HepG2 (cell line): ENCODE results near the gene CD99L2. TPM values are rescaled to one million over a fixed set of nuclear protein-coding genes. Genes with fewer than 3 reads are reported as not detected.

ENCODE experiments used
- ATAC-seq: fragments of 200-7000 bp; cut with Tn5 transposase; 3 replicates; pipeline ENCODE4 v1.9.1; 2020; ENCODE audit warnings: mild to moderate bottlenecking, moderate library complexity
- BruUV-seq: library from RNA; stranded (reverse); fragments of 400-500 nt; replicated peaks from 2 replicates; lab custom pipeline; 2021; lab: Mats Ljungman, UMichigan
- CTCF ChIA-PET: fragments of 300-600 bp; formaldehyde crosslinking; extraction: SDS; loops from one replicate; lab custom pipeline; 2021; ENCODE audit warnings: low total read pairs, inconsistent platforms, low intra/inter-chr PET ratio; lab: Yijun Ruan, JAX
- POLR2A ChIA-PET: fragments of 350-600 bp; sonication (Branson Sonifier 250); formaldehyde crosslinking; loops from one replicate; lab custom pipeline; 2020; ENCODE audit warnings: antibody characterized with exemption, inconsistent platforms; lab: Yijun Ruan, JAX
- DNase-seq: peaks from one replicate; pipeline ENCODE4 v3.0.0-alpha.2; 2015; ENCODE audit warnings: low spot score
- FAIRE-seq: peaks from 3 replicates; lab custom pipeline; 2011; peaks lifted over from hg19 to GRCh38; lab: Jason Lieb, UNC
- H2AFZ ChIP-seq: one replicate; pipeline ENCODE4 v1.6.1; 2011; ENCODE audit warnings: low read length, inconsistent platforms
- H3K27ac ChIP-seq: fragments of 300-600 bp; 3 replicates; pipeline ENCODE4 v1.8.0; 2011; ENCODE audit warnings: mixed run types, mild to moderate bottlenecking, mixed read lengths, low read length, inconsistent platforms; ENCODE audit not compliant: insufficient read depth; ENCODE audit errors: extremely low read length
- H3K27me3 ChIP-seq, 2 experiments: fragments of 200-600 bp in 1 of 2; 2 replicates in 1 of 2; 3 replicates in 1 of 2; pipeline versions ENCODE4 v1.6.0 to v1.8.0; 2011; ENCODE audit warnings: low read length in 2 of 2, mild to moderate bottlenecking in 2 of 2, moderate library complexity in 2 of 2, inconsistent platforms in 1 of 2; ENCODE audit not compliant: insufficient read depth in 2 of 2, control insufficient read depth in 1 of 2
- H3K36me3 ChIP-seq, 2 experiments: fragments of 200-600 bp in 1 of 2; replicated peaks in 1 of 2; 2 replicates in 1 of 2; 3 replicates in 1 of 2; pipeline versions ENCODE4 v1.5.1 to v1.8.0; 2011; ENCODE audit warnings: low read length in 2 of 2, inconsistent platforms in 1 of 2; ENCODE audit not compliant: insufficient read depth in 2 of 2, control insufficient read depth in 1 of 2
- H3K4me1 ChIP-seq: 2 replicates; pipeline ENCODE4 v1.5.1; 2012; ENCODE audit warnings: low read length, inconsistent platforms; ENCODE audit not compliant: insufficient read depth
- H3K4me2 ChIP-seq: 2 replicates; pipeline ENCODE4 v1.6.0; 2011; ENCODE audit warnings: low read depth, low read length, inconsistent platforms
- H3K4me3 ChIP-seq, 3 experiments: fragments of 200-600 bp in 1 of 3; sonication (generic), shearing (Covaris generic) in 1 of 3; replicated peaks in 1 of 3; 2 replicates each; pipeline ENCODE4 v1.5.1; 2011 to 2016; ENCODE audit warnings: low read length in 3 of 3, inconsistent platforms in 2 of 3, low read depth in 2 of 3, mild to moderate bottlenecking in 2 of 3, control low read depth in 1 of 3, mixed read lengths in 1 of 3; ENCODE audit not compliant: insufficient read depth in 1 of 3
- H3K79me2 ChIP-seq: one replicate; pipeline ENCODE4 v1.6.1; 2011; ENCODE audit warnings: low read length, inconsistent platforms; ENCODE audit not compliant: insufficient read depth
- H3K9ac ChIP-seq: 2 replicates; pipeline ENCODE4 v1.6.0; 2011; ENCODE audit warnings: mild to moderate bottlenecking, low read depth, low read length, inconsistent platforms; ENCODE audit not compliant: insufficient read depth
- H3K9me3 ChIP-seq: 2 replicates; pipeline ENCODE4 v1.5.1; 2012; ENCODE audit warnings: mild to moderate bottlenecking, low read length
- H4K20me1 ChIP-seq: 2 replicates; pipeline ENCODE4 v1.6.0; 2011; ENCODE audit warnings: inconsistent platforms, mild to moderate bottlenecking, low read length, moderate library complexity; ENCODE audit not compliant: insufficient read depth
- AFF4 ChIP-seq: sonication (generic); formaldehyde crosslinking; IDR thresholded peaks from 2 replicates; pipeline ENCODE4 v1.4.0; 2020; ENCODE audit warnings: missing genetic modification reagents
- ARID5B ChIP-seq: IDR thresholded peaks from 2 replicates; pipeline ENCODE4 v1.4.0; 2020; ENCODE audit warnings: mild to moderate bottlenecking, missing genetic modification reagents
- BRCA1 ChIP-seq: sonication (generic); formaldehyde crosslinking; IDR thresholded peaks from 2 replicates; pipeline ENCODE4 v1.4.0; 2020; ENCODE audit warnings: missing genetic modification reagents
- CHD4 ChIP-seq: fragments of 200-600 bp; sonication (generic); IDR thresholded peaks from 2 replicates; pipeline ENCODE4 v1.7.0; 2017; ENCODE audit warnings: mild to moderate bottlenecking, low read length, borderline replicate concordance
- E2F2 ChIP-seq: sonication (generic); formaldehyde crosslinking; IDR thresholded peaks from 2 replicates; pipeline ENCODE4 v1.4.0; 2020; ENCODE audit warnings: missing genetic modification reagents, borderline replicate concordance
- JUNB ChIP-seq: sonication (generic); formaldehyde crosslinking; IDR thresholded peaks from 2 replicates; pipeline ENCODE4 v1.8.0; 2022; ENCODE audit warnings: missing genetic modification reagents, mild to moderate bottlenecking, borderline replicate concordance
- KLF16 ChIP-seq, 2 experiments: sonication (generic) in 1 of 2; formaldehyde crosslinking in 1 of 2; IDR thresholded peaks; 2 replicates each; pipeline versions ENCODE4 v1.6.1 to v1.8.0; 2016 to 2023; ENCODE audit warnings: missing genetic modification reagents in 2 of 2, missing compliant biosample characterization in 1 of 2
- NCOA2 ChIP-seq: sonication (generic); formaldehyde crosslinking; IDR thresholded peaks from 2 replicates; pipeline ENCODE4 v1.8.0; 2022; ENCODE audit warnings: inconsistent platforms
- TERF1 ChIP-seq: sonication (generic); formaldehyde crosslinking; IDR thresholded peaks from 2 replicates; pipeline ENCODE4 v1.8.0; 2022; ENCODE audit warnings: mild to moderate bottlenecking, missing genetic modification reagents, moderate library complexity
- TMF1 ChIP-seq: sonication (generic); formaldehyde crosslinking; IDR thresholded peaks from 2 replicates; pipeline ENCODE4 v1.8.1; 2022; ENCODE audit warnings: low read depth, missing genetic modification reagents
- ZMYM2 ChIP-seq: sonication (generic); formaldehyde crosslinking; IDR thresholded peaks from 2 replicates; pipeline ENCODE4 v1.8.0; 2022; ENCODE audit warnings: mild to moderate bottlenecking, missing genetic modification reagents
- ZNF136 ChIP-seq: sonication (generic); formaldehyde crosslinking; IDR thresholded peaks from 2 replicates; pipeline ENCODE4 v1.8.1; 2022; ENCODE audit warnings: low read depth, mild to moderate bottlenecking, moderate library complexity, missing genetic modification reagents
- ZSCAN31 ChIP-seq: sonication (generic); formaldehyde crosslinking; IDR thresholded peaks from 2 replicates; pipeline ENCODE4 v1.5.0; 2020; ENCODE audit warnings: low read depth, mild to moderate bottlenecking, missing genetic modification reagents
- WGBS: methylation state at CpG from one replicate; pipeline ENCODE4 v1.1.6; 2017; ENCODE audit warnings: low lambda C conversion rate; 5-methylcytosine and 5-hydroxymethylcytosine counted together
- in situ Hi-C: cut with HindIII; loops from 2 replicates; pipeline ENCODE4 v1.10.0; 2017; ENCODE audit warnings: low pct_unique_long_range_greater_than_20kb; ENCODE audit not compliant: extremely low pct_ligation_motif_present
- intact Hi-C: fragments of 100-400 bp; cut with micrococcal nuclease; formaldehyde crosslinking; loops from one replicate; pipeline ENCODE4 v1.10.0; 2022; ENCODE audit not compliant: unreplicated experiment
- polyA plus RNA-seq, 8 experiments: library from polyadenylated mRNA; depleted of rRNA in 3 of 8; stranded (reverse) in 7 of 8; unstranded in 1 of 8; fragments of >200 nt; fragmentation: Illumina TruSeq in 4 of 8; extraction: Trizol in 4 of 8; gene quantifications; 2 replicates each; pipeline versions ENCODE4 v1.2.1 to v1.2.3, GENCODE V29; 2011 to 2016; ENCODE audit warnings: low read depth in 4 of 8, missing spikeins in 1 of 8, mixed read lengths in 1 of 8; ENCODE audit not compliant: insufficient read depth in 1 of 8
- total RNA-seq, 5 experiments: library from RNA; depleted of rRNA; stranded (reverse); fragments of >200 nt; fragmentation: Illumina TruSeq; extraction: Trizol; gene quantifications; 2 replicates each; pipeline ENCODE4 v1.2.3, GENCODE V29; 2016; ENCODE audit warnings: low read depth in 1 of 5

Gene CD99L2
- total and polyA plus RNA-seq, 2 of the 13 experiments (the other 11 are each of a cell fraction or from before 2014, with no cell fraction given), result 6.9 to 7.6 TPM

GRCh38 chrX:150752124-150752523 lies 146.3 kb downstream of the CD99L2 start (continued):
- TF ChIP-seq AFF4 (CRISPR knock-in tag), result no peak

- in situ Hi-C loops (no loop called here), intact Hi-C loops (no loop called here)
- no peak for FAIRE-seq
- H3K27ac ChIP-seq, result no peak overlapping the region
- BruUV-seq, result no TSS peak
- no peak overlapping the region for H3K9ac ChIP-seq
- H4K20me1 ChIP-seq, result no peaks in the 10 kb centered on the region
- no peaks in the 10 kb centered on the region for H3K4me1 ChIP-seq
- no peaks in the 10 kb centered on the region for H3K79me2 ChIP-seq
- no peak for DNase-seq
- WGBS, result 95% methylated on average over 9 of the region's 9 CpGs
- POLR2A ChIA-PET, result no interaction called here
- H2AFZ ChIP-seq, result no peak overlapping the region
- H3K36me3 ChIP-seq, result peaks cover 1 to 21% of the 10 kb centered on the region in 2 experiments; a peak in 4 of 5 replicates
- no peak overlapping the region for H3K4me3 ChIP-seq
- H3K9me3 ChIP-seq, result no peaks in the 10 kb centered on the region
- H3K27me3 ChIP-seq, result no peaks in the 10 kb centered on the region
- CTCF ChIA-PET, result no interaction called here
- H3K4me2 ChIP-seq, result no peak overlapping the region
- no peak for ATAC-seq
- TF ChIP-seq TMF1 (CRISPR knock-in tag) (no peak), ZMYM2 (no peak), TERF1 (no peak), CHD4 (no peak), ARID5B (no peak), BRCA1 (CRISPR knock-in tag) (no peak), JUNB (CRISPR knock-in tag) (no peak), E2F2 (CRISPR knock-in tag) (no peak), NCOA2 (CRISPR knock-in tag) (no peak), KLF16 (CRISPR knock-in tag; IDR thresholded peaks at IDR 0.05) (no peak), ZSCAN31 (CRISPR knock-in tag) (no peak), ZNF136 (CRISPR knock-in tag) (no peak)
Observed at GRCh38 chrX:150736475-150736874, 162.0 kb downstream of the CD99L2 start.
